HG03280 (cell line): ENCODE results near the gene FKBP9.
"Not testable (repeated sequence)": the region's sequence is repeated elsewhere in the genome, so short reads cannot be mapped to it uniquely, and the experiment has no call there.

Experiments used
- ATAC-seq: cut with Tn5 transposase; IDR thresholded peaks from one replicate; pipeline ENCODE4 v1.9.1; 2021; ENCODE audit warnings: mild to moderate bottlenecking, moderate library complexity; ENCODE audit not compliant: unreplicated experiment

The FKBP9 gene

GRCh38 chr7:32957326-32958045 is at the start of gene FKBP9:
Gene FKBP9 (plus strand): TSS chr7:32957440. CDS start chr7:32957574, 134 bp downstream.
- ATAC-seq, result peak; percentile 84

GRCh38 chr7:32910195-32910594 is 47.0 kb upstream of the FKBP9 start:
- no peak for ATAC-seq

- ATAC-seq, result no peak
Measured at GRCh38 chr7:32914184-32914583, 43.1 kb upstream of the FKBP9 start.

- ATAC-seq, result no peak
Measured at GRCh38 chr7:32915041-32915536, 42.2 kb upstream of the FKBP9 start.

- no peak for ATAC-seq
Measured at GRCh38 chr7:32916006-32916405, 41.2 kb upstream of the FKBP9 start.

- ATAC-seq, result not testable (repeated sequence)
Measured at GRCh38 chr7:32916994-32917393, 40.2 kb upstream of the FKBP9 start.

- no peak for ATAC-seq
Measured at GRCh38 chr7:32921896-32922295, 35.3 kb upstream of the FKBP9 start.

- no peak for ATAC-seq
Measured at GRCh38 chr7:32928785-32929298, 28.4 kb upstream of the FKBP9 start.

- ATAC-seq, result no peak
Measured at GRCh38 chr7:32929430-32930143, 27.7 kb upstream of the FKBP9 start.

- no peak for ATAC-seq
Measured at GRCh38 chr7:32930378-32930777, 26.9 kb upstream of the FKBP9 start.

- no peak for ATAC-seq
Measured at GRCh38 chr7:32935558-32935957, 21.7 kb upstream of the FKBP9 start.

GRCh38 chr7:32936689-32937088 is 20.6 kb upstream of the FKBP9 start:
- ATAC-seq, result no peak

- ATAC-seq, result no peak
Measured at GRCh38 chr7:32937344-32938174, 19.7 kb upstream of the FKBP9 start.

- ATAC-seq, result no peak
Measured at GRCh38 chr7:32941181-32941580, 16.1 kb upstream of the FKBP9 start.

GRCh38 chr7:32941681-32942414 is 15.4 kb upstream of the FKBP9 start:
- peak; percentile 2 for ATAC-seq

- ATAC-seq, result peak; percentile 85
Measured at GRCh38 chr7:32942415-32943251, 14.6 kb upstream of the FKBP9 start.

GRCh38 chr7:32943252-32944030 is 13.8 kb upstream of the FKBP9 start:
- no peak for ATAC-seq

- ATAC-seq, result no peak
Measured at GRCh38 chr7:32947420-32947983, 9.7 kb upstream of the FKBP9 start.
